HCT116 (cell line): ENCODE data around the gene GPR68. TPM values are rescaled to one million over a fixed set of nuclear protein-coding genes. Genes with fewer than 3 reads are reported as not detected.
"Not testable (repeated sequence)": the region's sequence is repeated elsewhere in the genome, so short reads cannot be mapped to it uniquely, and the experiment has no call there.

ENCODE experiments used
- ATAC-seq: fragments of 200-7000 bp; cut with Tn5 transposase; 2 replicates; pipeline ENCODE4 v1.9.1; 2020; ENCODE audit warnings: mild to moderate bottlenecking, moderate library complexity
- BruUV-seq: library from RNA; stranded (reverse); fragments of 400-500 nt; replicated peaks from 2 replicates; lab custom pipeline; 2021; lab: Mats Ljungman, UMichigan
- CTCF ChIA-PET: fragments of 300-600 bp; sonication (Branson Sonifier 250); formaldehyde crosslinking; loops from one replicate; lab custom pipeline; 2021; ENCODE audit warnings: antibody characterized with exemption; lab: Charles Lee
- POLR2A ChIA-PET: fragments of 300-600, 350-600 bp; sonication (Branson Sonifier 250); formaldehyde crosslinking; loops from one replicate; lab custom pipeline; 2021; ENCODE audit warnings: antibody characterized with exemption; lab: Charles Lee
- RAD21 ChIA-PET, 2 experiments: fragments of 300-600 bp; sonication (Branson Sonifier 250); formaldehyde crosslinking; loops; one replicate each; lab custom pipeline; 2023; ENCODE audit warnings: low total read pairs in 2 of 2; ENCODE audit not compliant: uncharacterized antibody in 2 of 2, unreplicated experiment in 2 of 2, low non-redundant PET in 1 of 2; lab: Charles Lee
- DNase-seq: peaks from one replicate; pipeline ENCODE4 v3.0.0-alpha.2; 2010; ENCODE audit warnings: low read depth, low spot score
- H2AFZ ChIP-seq: fragments of 200-600 bp; shearing (Covaris generic), sonication (generic); 2 replicates; pipeline ENCODE4 v1.6.1; 2017; ENCODE audit warnings: low read depth, mixed run types, mixed read lengths, antibody characterized with exemption, low read length; ENCODE audit not compliant: poor library complexity, severe bottlenecking
- H3K27ac ChIP-seq: 2 replicates; pipeline ENCODE4 v1.5.1; 2012; ENCODE audit warnings: low read depth, low read length
- H3K27me3 ChIP-seq: fragments of 200-600 bp; sonication (generic); 2 replicates; pipeline ENCODE4 v1.6.1; 2016; ENCODE audit warnings: mixed run types, low read length, mixed read lengths; ENCODE audit not compliant: insufficient read depth
- H3K36me3 ChIP-seq, 2 experiments: fragments of 200-500 bp in 1 of 2; fragments of 200-600 bp in 1 of 2; sonication (Bioruptor generic) in 1 of 2; sonication (generic) in 1 of 2; 2 replicates each; pipeline versions ENCODE4 v1.5.1 to v1.6.1; 2014 to 2016; ENCODE audit warnings: low read length in 2 of 2, inconsistent platforms in 1 of 2, mixed read lengths in 1 of 2, mixed run types in 1 of 2; ENCODE audit not compliant: insufficient read depth in 2 of 2, control insufficient read depth in 1 of 2
- H3K4me1 ChIP-seq, 2 experiments: fragments of 200-600 bp in 1 of 2; sonication (generic) in 1 of 2; 2 replicates each; pipeline versions ENCODE4 v1.5.1 to v1.6.1; 2012 to 2017; ENCODE audit warnings: low read length in 2 of 2, inconsistent platforms in 1 of 2, mild to moderate bottlenecking in 1 of 2, mixed read lengths in 1 of 2, mixed run types in 1 of 2, moderate library complexity in 1 of 2; ENCODE audit not compliant: insufficient read depth in 2 of 2, control insufficient read depth in 1 of 2
- H3K4me2 ChIP-seq: fragments of 200-600 bp; sonication (generic); 2 replicates; pipeline ENCODE4 v1.6.1; 2017; ENCODE audit warnings: mixed run types, low read length, mixed read lengths
- H3K4me3 ChIP-seq, 2 experiments: fragments of 200-600 bp in 1 of 2; sonication (generic) in 1 of 2; replicated peaks in 1 of 2; 2 replicates each; pipeline ENCODE4 v1.5.1; 2011 to 2016; ENCODE audit warnings: low read length in 2 of 2, control low read depth in 1 of 2, low read depth in 1 of 2, mild to moderate bottlenecking in 1 of 2, mixed read lengths in 1 of 2, mixed run types in 1 of 2
- H3K79me2 ChIP-seq: fragments of 200-600 bp; sonication (generic); 2 replicates; pipeline ENCODE4 v1.6.1; 2017; ENCODE audit warnings: mild to moderate bottlenecking, mixed run types, low read length, moderate library complexity, mixed read lengths; ENCODE audit not compliant: insufficient read depth
- H3K9ac ChIP-seq: fragments of 200-600 bp; sonication (generic); 2 replicates; pipeline ENCODE4 v1.6.1; 2016; ENCODE audit warnings: low read length, mixed read lengths
- H3K9me2 ChIP-seq: fragments of 200-600 bp; sonication (generic), shearing (Covaris generic); 2 replicates; pipeline ENCODE4 v1.6.1; 2017; ENCODE audit warnings: mixed run types, mild to moderate bottlenecking, moderate library complexity; ENCODE audit not compliant: insufficient read depth
- H3K9me3 ChIP-seq, 2 experiments: fragments of 200-500 bp in 1 of 2; fragments of 200-600 bp in 1 of 2; sonication (Bioruptor generic) in 1 of 2; sonication (generic) in 1 of 2; 2 replicates each; pipeline ENCODE4 v1.6.1; 2014 to 2017; ENCODE audit warnings: low read length in 2 of 2, mixed read lengths in 2 of 2, inconsistent platforms in 1 of 2, low read depth in 1 of 2, mild to moderate bottlenecking in 1 of 2, mixed run types in 1 of 2, moderate library complexity in 1 of 2; ENCODE audit not compliant: control insufficient read depth in 1 of 2, insufficient read depth in 1 of 2
- H4K20me1 ChIP-seq: fragments of 200-600 bp; sonication (generic), shearing (Covaris generic); 2 replicates; pipeline ENCODE4 v1.6.1; 2017; ENCODE audit warnings: mixed run types, mild to moderate bottlenecking, moderate library complexity; ENCODE audit not compliant: insufficient read depth
- ATF3 ChIP-seq: IDR thresholded peaks from 2 replicates; pipeline ENCODE4 v1.6.1; 2012
- CBX3 ChIP-seq: IDR thresholded peaks from 2 replicates; pipeline ENCODE4 v1.6.1; 2012; ENCODE audit warnings: low read depth
- CTCF ChIP-seq, 3 experiments: fragments of 200-600 bp in 1 of 3; sonication (generic) in 1 of 3; IDR thresholded peaks in 2 of 3; conservative IDR thresholded peaks in 1 of 3; 2 replicates each; pipeline ENCODE4 v1.5.1; 2012 to 2017; ENCODE audit warnings: low read depth in 2 of 3, low read length in 2 of 3, antibody characterized with exemption in 1 of 3, borderline replicate concordance in 1 of 3, control low read depth in 1 of 3, mild to moderate bottlenecking in 1 of 3, mixed read lengths in 1 of 3, mixed run types in 1 of 3, moderate library complexity in 1 of 3; ENCODE audit not compliant: insufficient read depth in 1 of 3
- EGR1 ChIP-seq: IDR thresholded peaks from 2 replicates; pipeline ENCODE4 v1.6.1; 2012; ENCODE audit warnings: low read depth
- ELF1 ChIP-seq: IDR thresholded peaks from 2 replicates; pipeline ENCODE4 v1.6.1; 2012; ENCODE audit warnings: low read depth, borderline replicate concordance
- EZH2phosphoT487 ChIP-seq: fragments of 200-600 bp; IDR thresholded peaks from 2 replicates; pipeline ENCODE4 v1.6.1; 2018; ENCODE audit warnings: antibody characterized with exemption, borderline replicate concordance
- FOSL1 ChIP-seq: IDR thresholded peaks from 2 replicates; pipeline ENCODE4 v1.6.1; 2012; ENCODE audit warnings: low read depth
- JUND ChIP-seq: IDR thresholded peaks from 2 replicates; pipeline ENCODE4 v1.6.1; 2012
- MAX ChIP-seq: IDR thresholded peaks from 2 replicates; pipeline ENCODE4 v1.6.1; 2012
- POLR2A ChIP-seq: IDR thresholded peaks from 2 replicates; pipeline ENCODE4 v1.7.0; 2011; ENCODE audit warnings: borderline replicate concordance; ENCODE audit not compliant: insufficient read depth, insufficient read length; ENCODE audit errors: extremely low read depth
- REST ChIP-seq: IDR thresholded peaks from 2 replicates; pipeline ENCODE4 v1.6.1; 2012; ENCODE audit warnings: low read depth
- SIN3A ChIP-seq: IDR thresholded peaks from 2 replicates; pipeline ENCODE4 v1.6.1; 2012; ENCODE audit warnings: low read depth
- SRF ChIP-seq: IDR thresholded peaks from 2 replicates; pipeline ENCODE4 v1.6.1; 2012; ENCODE audit warnings: low read depth
- TCF7L2 ChIP-seq: IDR thresholded peaks from 2 replicates; pipeline ENCODE4 v1.7.0; 2011; ENCODE audit warnings: borderline replicate concordance, inconsistent platforms; ENCODE audit not compliant: insufficient read depth, insufficient read length; ENCODE audit errors: extremely low read depth
- YY1 ChIP-seq: IDR thresholded peaks from 2 replicates; pipeline ENCODE4 v1.6.1; 2011; ENCODE audit warnings: low read length, low read depth, moderate library complexity, mild to moderate bottlenecking; ENCODE audit not compliant: insufficient replicate concordance; ENCODE audit errors: extremely low read depth
- ZNF274 ChIP-seq: fragments of 200-500 bp; sonication (Bioruptor generic); IDR thresholded peaks from 2 replicates; pipeline ENCODE4 v1.6.1; 2014; ENCODE audit warnings: mild to moderate bottlenecking, low read depth, low read length, inconsistent platforms
- intact Hi-C: fragments of 100-400 bp; cut with micrococcal nuclease; formaldehyde crosslinking; loops from 2 replicates; pipeline ENCODE4 v1.10.0; 2022
- total RNA-seq: library from RNA; stranded (reverse); gene quantifications from one replicate; pipeline ENCODE4 v1.2.1, GENCODE V29; 2021; ENCODE audit not compliant: unreplicated experiment

The GPR68 gene
- total RNA-seq, 1 experiment from 2014 or later = not detected

GRCh38 chr14:91184559-91184958 lies 59.9 kb downstream of the GPR68 start:
- TF ChIP-seq TCF7L2 (no peak), MAX (no peak), ELF1 (no peak), ATF3 (no peak), JUND (no peak), ZNF274 (no peak), CBX3 (no peak), CTCF (IDR thresholded peaks at IDR 0.05 in 2 of 3, conservative IDR thresholded peaks at IDR 0.05 in 1 of 3; ENCODE audit: borderline replicate concordance in 1 of 3, insufficient read depth in 1 of 3, low read depth in 2 of 3, low read length in 2 of 3) (no peak), SIN3A (no peak), REST (no peak), EZH2phosphoT487 (no peak), SRF (no peak), YY1 (no peak), EGR1 (no peak), POLR2A (no peak), FOSL1 (no peak)
- no TSS peak for BruUV-seq
- POLR2A ChIA-PET = no interaction called here
- DNase-seq (no peak), ATAC-seq (no peak)
- intact Hi-C loops = no loop called here
- no peaks in the 10 kb centered on the region for H4K20me1 ChIP-seq
- no peak overlapping the region for H2AFZ ChIP-seq
- no peak overlapping the region for H3K4me2 ChIP-seq
- H3K9me3 ChIP-seq = no peaks in the 10 kb centered on the region
- no peak overlapping the region for H3K27ac ChIP-seq
- no peaks in the 10 kb centered on the region for H3K79me2 ChIP-seq
- H3K4me1 ChIP-seq = no peaks in the 10 kb centered on the region
- H3K4me3 ChIP-seq = no peak overlapping the region
- RAD21 ChIA-PET = no interaction called here
- CTCF ChIA-PET = interaction anchor here (3.3 kb wide), 1 partner anchor 11 kb away, joined by 10 read pairs; no protein-coding TSS in a partner anchor
- H3K36me3 ChIP-seq = peaks cover 22 to 33% of the 10 kb centered on the region in 2 experiments
- H3K9ac ChIP-seq = no peak overlapping the region
- no peaks in the 10 kb centered on the region for H3K27me3 ChIP-seq
- H3K9me2 ChIP-seq = no peaks in the 10 kb centered on the region

- peaks cover 18 to 22% of the 10 kb centered on the region in 2 experiments for H3K36me3 ChIP-seq
- POLR2A ChIA-PET, H3K9ac ChIP-seq, intact Hi-C loops, H3K27ac ChIP-seq, H3K27me3 ChIP-seq, H3K9me2 ChIP-seq, H3K9me3 ChIP-seq, H2AFZ ChIP-seq, H3K4me1 ChIP-seq, ATAC-seq, BruUV-seq, H3K4me2 ChIP-seq, DNase-seq, H4K20me1 ChIP-seq, H3K4me3 ChIP-seq, RAD21 ChIA-PET, H3K79me2 ChIP-seq: not testable (repeated sequence)
- CTCF ChIA-PET = interaction anchor here (3.3 kb wide), 1 partner anchor 10 kb away, joined by 10 read pairs; no protein-coding TSS in a partner anchor
Observed at GRCh38 chr14:91182753-91183152, 61.8 kb downstream of the GPR68 start.
